IMR-90 (cell line): ENCODE measurements around the gene MACROD1.

Experiments
- CTCF ChIP-seq: conservative IDR thresholded peaks from 2 replicates; pipeline ENCODE4 v1.5.1; 2012; ENCODE audit warnings: mild to moderate bottlenecking, low read depth, low read length, improper control_type of control experiment
- USF2 ChIP-seq: fragments of 150-350 bp; IDR thresholded peaks from 2 replicates; pipeline ENCODE4 v1.6.1; 2017; ENCODE audit warnings: mild to moderate bottlenecking, antibody characterized with exemption, low read length, low read depth

- TF ChIP-seq USF2 (no peak), CTCF (no peak)
These were observed 109.1 kb downstream of the MACROD1 start for GRCh38 chr11:64056861-64057260.
